Left ventricle myocardium inferior (tissue), 1 donor: Measurements from ENCODE around the gene MIB2. TPM values are rescaled to one million over a fixed set of nuclear protein-coding genes. Genes with fewer than 3 reads are reported as not detected.

Experiments used
- DNase-seq: peaks from one replicate; pipeline ENCODE4 v3.0.0-alpha.2; 2020
- H3K27ac ChIP-seq: fragments of 200-600 bp; replicated peaks from 2 replicates; pipeline ENCODE4 v1.8.0; 2021
- H3K27me3 ChIP-seq: fragments of 200-600 bp; 2 replicates; pipeline ENCODE4 v1.8.0; 2021; ENCODE audit warnings: low read depth
- H3K36me3 ChIP-seq: fragments of 200-600 bp; 2 replicates; pipeline ENCODE4 v1.8.0; 2021
- H3K4me1 ChIP-seq: fragments of 200-600 bp; 2 replicates; pipeline ENCODE4 v1.8.0; 2021
- H3K4me3 ChIP-seq: fragments of 200-600 bp; 2 replicates; pipeline ENCODE4 v1.8.0; 2021; ENCODE audit warnings: mild to moderate bottlenecking, moderate library complexity
- H3K9me3 ChIP-seq: fragments of 200-600 bp; replicated peaks from 2 replicates; pipeline ENCODE4 v1.8.0; 2021
- intact Hi-C: fragments of 100-400 bp; cut with micrococcal nuclease; formaldehyde crosslinking; loops from one replicate; pipeline ENCODE4 v1.11.0; 2022
- total RNA-seq: library from RNA; stranded (reverse); fragmentation: NEBNext Ultra II Directional; extraction: Animal tissue kit (Norgen Biotek cat#: 25700); gene quantifications from one replicate; pipeline ENCODE4 v1.2.1, GENCODE V29; 2021
- TF ChIP-seq, protein P1 (sequence below): fragments of 200-600 bp; IDR thresholded peaks from 2 replicates; pipeline ENCODE4 v1.8.0; 2021; ENCODE audit warnings: antibody characterized with exemption, mild to moderate bottlenecking, borderline replicate concordance
- donor health status: DM: no; HTN: yes; CAD: no; lungs with severe emphysema.

The MIB2 gene
- total RNA-seq, 1 donor from 2014 or later: 129 TPM

DNA sequence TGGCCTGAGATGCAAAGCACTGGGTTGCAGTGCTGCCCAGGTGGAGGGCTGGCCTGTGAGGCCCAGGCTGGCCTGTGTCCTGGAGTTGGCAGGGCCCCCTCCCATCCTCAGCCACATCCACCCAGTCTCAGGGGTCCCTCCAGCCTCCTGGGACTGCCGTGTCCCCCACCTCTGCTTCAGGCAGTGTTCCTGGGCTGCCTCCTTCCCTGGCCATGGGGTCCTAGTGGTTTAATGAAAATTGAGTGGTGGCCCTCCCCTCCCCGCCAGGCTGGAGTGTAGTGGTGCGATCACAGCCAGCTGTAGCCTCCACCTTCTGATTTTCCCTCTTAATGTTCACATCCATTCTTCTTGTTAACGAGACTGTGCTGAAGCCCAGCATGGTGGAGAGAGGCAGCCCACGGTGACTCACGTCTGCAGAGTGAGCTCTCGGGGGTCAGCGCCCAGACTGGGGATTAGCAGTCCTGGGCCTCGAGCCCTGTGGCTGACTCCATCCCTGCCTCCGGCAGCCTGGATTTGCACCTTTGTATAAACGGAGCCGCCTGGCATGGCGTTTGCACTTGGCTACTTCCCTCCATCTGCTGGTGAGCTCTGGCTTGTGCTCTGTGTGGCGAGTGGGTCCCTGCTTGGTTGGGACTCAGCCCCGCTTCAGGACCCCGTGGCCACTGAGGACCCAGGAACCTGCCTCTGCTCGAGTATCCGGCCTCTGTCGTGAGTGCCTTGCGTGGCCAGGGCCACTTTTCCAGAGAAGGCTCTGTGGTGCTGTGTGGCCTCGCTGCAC is 6.9 kb downstream of the MIB2 start:
- no peak for DNase-seq
- no peaks in the 10 kb centered on the region for H3K27me3 ChIP-seq
- TF ChIP-seq, protein P1, sequence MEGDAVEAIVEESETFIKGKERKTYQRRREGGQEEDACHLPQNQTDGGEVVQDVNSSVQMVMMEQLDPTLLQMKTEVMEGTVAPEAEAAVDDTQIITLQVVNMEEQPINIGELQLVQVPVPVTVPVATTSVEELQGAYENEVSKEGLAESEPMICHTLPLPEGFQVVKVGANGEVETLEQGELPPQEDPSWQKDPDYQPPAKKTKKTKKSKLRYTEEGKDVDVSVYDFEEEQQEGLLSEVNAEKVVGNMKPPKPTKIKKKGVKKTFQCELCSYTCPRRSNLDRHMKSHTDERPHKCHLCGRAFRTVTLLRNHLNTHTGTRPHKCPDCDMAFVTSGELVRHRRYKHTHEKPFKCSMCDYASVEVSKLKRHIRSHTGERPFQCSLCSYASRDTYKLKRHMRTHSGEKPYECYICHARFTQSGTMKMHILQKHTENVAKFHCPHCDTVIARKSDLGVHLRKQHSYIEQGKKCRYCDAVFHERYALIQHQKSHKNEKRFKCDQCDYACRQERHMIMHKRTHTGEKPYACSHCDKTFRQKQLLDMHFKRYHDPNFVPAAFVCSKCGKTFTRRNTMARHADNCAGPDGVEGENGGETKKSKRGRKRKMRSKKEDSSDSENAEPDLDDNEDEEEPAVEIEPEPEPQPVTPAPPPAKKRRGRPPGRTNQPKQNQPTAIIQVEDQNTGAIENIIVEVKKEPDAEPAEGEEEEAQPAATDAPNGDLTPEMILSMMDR: no peak
- H3K27ac ChIP-seq: peak overlapping the region; percentile 87
- no peak overlapping the region for H3K4me3 ChIP-seq
- intact Hi-C loops: no loop called here
- H3K9me3 ChIP-seq: no peaks in the 10 kb centered on the region
- H3K36me3 ChIP-seq: peaks cover 22% of the 10 kb centered on the region
- H3K4me1 ChIP-seq: peaks cover 63% of the 10 kb centered on the region

DNA sequence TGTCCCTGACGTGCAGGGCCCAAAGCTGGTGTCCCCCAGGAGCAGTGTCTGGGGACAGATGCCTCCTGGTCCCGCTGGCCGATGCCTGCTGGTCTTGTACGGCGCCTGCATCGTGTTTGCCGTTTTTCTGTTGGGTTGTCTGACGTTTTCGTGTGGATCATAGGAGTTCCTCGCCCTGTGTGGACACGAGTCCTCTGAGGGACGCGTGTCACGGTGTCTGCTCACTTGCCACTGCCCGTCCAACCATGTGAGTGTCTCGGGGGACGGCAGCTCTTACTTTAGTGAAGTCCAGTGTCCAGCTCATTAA is 7.4 kb downstream of the MIB2 start:
- TF ChIP-seq, protein P1: no peak

DNA sequence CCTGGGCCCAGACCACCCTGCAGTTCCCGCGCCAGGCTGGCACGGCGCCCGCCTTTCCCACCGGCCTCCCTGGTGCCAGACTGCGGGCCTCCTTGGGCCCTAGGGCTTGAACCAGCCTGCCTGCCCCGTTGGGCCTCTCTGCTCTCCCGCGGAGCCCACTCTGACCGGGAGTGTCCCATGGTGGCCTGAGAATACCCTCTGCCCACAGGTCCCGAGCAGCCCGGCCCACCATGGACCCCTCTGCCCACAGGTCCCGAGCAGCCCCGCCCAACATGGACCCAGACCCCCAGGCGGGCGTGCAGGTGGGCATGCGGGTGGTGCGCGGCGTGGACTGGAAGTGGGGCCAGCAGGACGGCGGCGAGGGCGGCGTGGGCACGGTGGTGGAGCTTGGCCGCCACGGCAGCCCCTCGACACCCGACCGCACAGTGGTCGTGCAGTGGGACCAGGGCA is 7.9 kb downstream of the MIB2 start:
- TF ChIP-seq, protein P1: no peak
- Histone ChIP-seq H3K27ac (no peak overlapping the region), H3K4me3 (no peak overlapping the region), H3K27me3 (no peaks in the 10 kb centered on the region), H3K4me1 (peaks cover 57% of the 10 kb centered on the region), H3K9me3 (no peaks in the 10 kb centered on the region), H3K36me3 (peaks cover 27% of the 10 kb centered on the region)
- intact Hi-C loops: no loop called here
- no peak for DNase-seq

More for the DNA sequence above, 7.4 kb downstream of the MIB2 start:
- intact Hi-C loops: no loop called here
- DNase-seq: no peak
- peaks cover 24% of the 10 kb centered on the region for H3K36me3 ChIP-seq
- H3K27me3 ChIP-seq: no peaks in the 10 kb centered on the region
- H3K4me1 ChIP-seq: peaks cover 58% of the 10 kb centered on the region
- H3K9me3 ChIP-seq: no peaks in the 10 kb centered on the region
- H3K27ac ChIP-seq: no peak overlapping the region
- no peak overlapping the region for H3K4me3 ChIP-seq

DNA sequence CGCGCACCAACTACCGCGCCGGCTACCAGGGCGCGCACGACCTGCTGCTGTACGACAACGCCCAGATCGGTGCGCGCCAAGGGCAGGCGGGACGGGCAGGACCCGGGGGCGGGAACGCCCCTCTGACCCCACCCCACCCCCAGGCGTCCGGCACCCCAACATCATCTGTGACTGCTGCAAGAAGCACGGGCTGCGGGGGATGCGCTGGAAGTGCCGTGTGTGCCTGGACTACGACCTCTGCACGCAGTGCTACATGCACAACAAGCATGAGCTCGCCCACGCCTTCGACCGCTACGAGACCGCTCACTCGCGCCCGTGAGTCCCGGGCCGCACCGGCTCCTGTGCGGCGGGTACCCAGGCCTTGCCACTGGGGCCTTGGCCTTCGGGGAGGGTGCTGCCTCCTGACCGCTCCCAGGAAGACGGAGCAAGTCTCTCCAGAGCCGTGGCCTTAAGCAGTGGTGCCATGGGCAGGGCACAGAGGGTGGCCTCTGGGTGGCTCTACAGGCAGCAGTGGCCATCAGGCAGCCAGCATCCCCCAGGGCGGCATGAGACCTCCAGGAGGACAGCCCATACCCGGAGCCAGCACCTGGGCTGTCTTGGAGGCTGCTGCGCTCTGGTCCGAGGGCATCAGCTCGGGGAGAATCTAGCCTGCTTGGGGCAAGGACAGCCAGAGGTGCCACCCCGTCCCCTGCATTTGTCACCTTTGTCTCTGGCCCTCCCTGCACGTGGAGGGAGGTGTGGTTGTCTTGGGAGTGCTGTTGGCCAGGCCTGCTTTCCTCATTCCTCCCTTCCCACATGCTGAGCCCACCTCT is 8.5 kb downstream of the MIB2 start:
- Histone ChIP-seq H3K27me3 (peaks cover 5% of the 10 kb centered on the region), H3K4me3 (no peak overlapping the region), H3K4me1 (peaks cover 57% of the 10 kb centered on the region), H3K27ac (peak overlapping the region; percentile 71), H3K36me3 (peaks cover 28% of the 10 kb centered on the region), H3K9me3 (no peaks in the 10 kb centered on the region)
- no peak for DNase-seq
- intact Hi-C loops: no loop called here
- TF ChIP-seq, protein P1: no peak

DNA sequence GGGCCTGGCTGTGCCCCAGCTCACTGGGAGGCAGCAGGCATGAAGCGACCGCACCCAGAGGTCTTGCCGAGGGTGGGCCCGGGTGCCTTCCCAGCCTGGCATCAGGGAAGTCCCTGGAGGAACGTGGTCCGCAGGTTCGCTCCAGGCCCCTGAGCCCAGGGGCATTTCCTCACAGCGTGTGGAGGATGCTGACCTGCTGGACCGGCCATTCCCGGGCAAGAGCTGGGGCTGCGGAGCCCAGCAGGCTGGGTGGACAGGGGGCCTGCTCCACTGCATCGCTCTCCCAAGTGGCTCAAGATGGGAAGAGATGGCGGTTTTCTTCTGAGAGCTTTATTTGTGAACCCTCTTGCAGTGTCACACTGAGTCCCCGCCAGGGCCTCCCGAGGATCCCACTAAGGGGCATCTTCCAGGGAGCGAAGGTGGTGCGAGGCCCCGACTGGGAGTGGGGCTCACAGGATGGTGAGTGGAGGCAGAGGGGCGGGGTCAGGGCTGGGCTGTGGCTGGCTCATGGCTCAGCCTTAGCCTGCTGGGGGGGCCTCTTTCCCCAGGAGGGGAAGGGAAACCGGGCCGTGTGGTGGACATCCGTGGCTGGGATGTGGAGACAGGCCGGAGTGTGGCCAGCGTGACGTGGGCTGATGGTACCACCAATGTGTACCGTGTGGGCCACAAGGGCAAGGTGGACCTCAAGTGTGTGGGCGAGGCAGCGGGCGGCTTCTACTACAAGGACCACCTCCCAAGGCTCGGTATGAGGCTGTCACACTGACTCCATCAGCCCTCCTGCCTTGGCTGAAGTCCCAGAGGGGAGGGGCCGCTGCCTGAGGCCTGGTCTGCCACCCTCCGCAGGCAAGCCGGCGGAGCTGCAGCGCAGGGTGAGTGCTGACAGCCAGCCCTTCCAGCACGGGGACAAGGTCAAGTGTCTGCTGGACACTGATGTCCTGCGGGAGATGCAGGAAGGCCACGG is 9.4 kb downstream of the MIB2 start:
- peaks cover 12% of the 10 kb centered on the region for H3K27me3 ChIP-seq
- peak; percentile 80 for DNase-seq
- H3K4me1 ChIP-seq: peaks cover 52% of the 10 kb centered on the region
- TF ChIP-seq, protein P1: no peak
- peak overlapping the region; percentile 54 for H3K4me3 ChIP-seq
- intact Hi-C loops: no loop called here
- H3K27ac ChIP-seq: peak overlapping the region; percentile 71
- H3K9me3 ChIP-seq: no peaks in the 10 kb centered on the region
- H3K36me3 ChIP-seq: peaks cover 35% of the 10 kb centered on the region
